ENCODE results near the gene POFUT2.
"Not testable (repeated sequence)": the region's sequence is repeated elsewhere in the genome, so short reads cannot be mapped to it uniquely, and the experiment has no call there.

POFUT2 gene

DNA sequence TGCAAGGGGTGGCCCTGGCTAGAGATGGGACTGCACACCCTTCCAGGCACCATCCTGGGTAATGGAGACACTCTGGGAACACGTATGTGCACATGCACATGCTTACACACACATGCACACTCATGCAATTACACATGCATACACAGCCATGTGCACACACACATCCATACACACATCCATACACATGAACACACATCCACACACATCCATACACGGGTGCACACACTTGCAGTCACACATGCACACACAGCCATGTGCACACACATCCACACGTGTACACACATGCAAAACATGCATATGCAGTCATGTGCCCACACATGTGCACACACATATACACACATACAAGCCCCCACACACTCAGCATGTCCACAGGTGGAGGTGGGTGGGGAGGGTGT is 22.3 kb upstream of the POFUT2 start:
- DNase-seq (ENCODE audit: low spot score) = no peak

- peak; percentile 50 for DNase-seq (ENCODE audit: low spot score)
Observed at GRCh38 chr21:45309069-45309986, 21.6 kb upstream of the POFUT2 start.

DNA sequence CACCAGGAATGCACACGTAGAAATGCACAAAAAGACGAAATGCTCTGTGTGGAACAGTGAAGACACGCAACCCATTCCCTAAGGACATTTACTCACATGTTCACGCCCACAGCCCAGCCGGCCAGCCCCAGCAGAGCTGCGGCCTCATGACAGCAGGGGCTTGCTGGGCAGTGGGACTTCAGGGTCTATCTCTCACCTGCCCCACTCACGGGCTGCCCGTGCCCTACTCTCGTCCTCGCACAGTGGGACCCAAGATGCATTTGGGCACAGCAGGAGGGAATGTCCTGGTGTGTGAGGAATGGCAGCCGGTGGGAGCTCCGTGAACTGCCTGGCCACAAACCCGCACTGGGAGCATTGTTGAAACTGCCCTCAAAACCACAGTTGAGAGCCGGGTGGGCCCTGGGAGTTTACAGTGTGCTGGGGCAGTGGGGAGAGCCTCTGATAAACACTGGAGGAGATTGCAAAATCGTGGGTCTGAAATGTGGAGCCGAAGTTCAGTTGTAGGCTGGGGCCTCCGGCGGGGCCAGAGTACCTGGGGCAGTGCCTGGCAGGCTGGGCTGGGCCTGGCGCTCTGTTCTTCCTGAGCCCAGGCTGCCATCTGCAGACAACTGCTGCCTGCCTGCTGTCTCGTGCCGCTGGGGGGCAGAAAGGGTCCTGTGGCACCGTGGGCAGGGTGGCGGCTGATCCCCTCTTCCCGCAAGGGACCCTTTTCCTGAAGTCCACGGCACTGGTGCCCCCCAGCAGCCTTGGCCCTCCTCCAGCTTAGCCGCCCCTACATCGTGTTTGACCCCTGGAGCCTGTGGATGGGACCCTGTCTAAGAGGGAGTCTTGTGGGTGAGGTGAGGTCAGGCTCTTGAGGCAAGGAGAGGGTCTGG is 20.7 kb upstream of the POFUT2 start:
- no peak for DNase-seq (ENCODE audit: low spot score)

DNA sequence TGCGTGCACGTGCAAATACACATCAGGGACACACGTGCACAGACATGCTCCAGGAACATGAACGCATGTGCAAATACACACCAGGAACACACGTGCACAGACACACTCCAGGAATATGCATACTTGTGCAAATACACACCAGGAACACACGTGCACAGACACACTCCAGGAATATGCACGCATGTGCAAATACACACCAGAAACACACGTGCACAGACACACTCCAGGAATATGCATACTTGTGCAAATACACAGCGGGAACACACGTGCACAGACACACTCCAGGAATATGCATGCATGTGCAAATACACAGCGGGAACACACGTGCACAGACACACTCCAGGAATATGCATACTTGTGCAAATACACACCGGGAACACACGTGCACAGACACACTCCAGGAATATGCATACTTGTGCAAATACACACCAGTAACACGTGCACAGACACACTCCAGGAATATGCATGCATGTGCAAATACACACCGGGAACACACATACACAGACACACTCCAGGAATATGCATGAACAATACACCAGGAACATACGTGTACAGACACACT is 20.0 kb upstream of the POFUT2 start:
- DNase-seq (ENCODE audit: low spot score) = not testable (repeated sequence)

DNA sequence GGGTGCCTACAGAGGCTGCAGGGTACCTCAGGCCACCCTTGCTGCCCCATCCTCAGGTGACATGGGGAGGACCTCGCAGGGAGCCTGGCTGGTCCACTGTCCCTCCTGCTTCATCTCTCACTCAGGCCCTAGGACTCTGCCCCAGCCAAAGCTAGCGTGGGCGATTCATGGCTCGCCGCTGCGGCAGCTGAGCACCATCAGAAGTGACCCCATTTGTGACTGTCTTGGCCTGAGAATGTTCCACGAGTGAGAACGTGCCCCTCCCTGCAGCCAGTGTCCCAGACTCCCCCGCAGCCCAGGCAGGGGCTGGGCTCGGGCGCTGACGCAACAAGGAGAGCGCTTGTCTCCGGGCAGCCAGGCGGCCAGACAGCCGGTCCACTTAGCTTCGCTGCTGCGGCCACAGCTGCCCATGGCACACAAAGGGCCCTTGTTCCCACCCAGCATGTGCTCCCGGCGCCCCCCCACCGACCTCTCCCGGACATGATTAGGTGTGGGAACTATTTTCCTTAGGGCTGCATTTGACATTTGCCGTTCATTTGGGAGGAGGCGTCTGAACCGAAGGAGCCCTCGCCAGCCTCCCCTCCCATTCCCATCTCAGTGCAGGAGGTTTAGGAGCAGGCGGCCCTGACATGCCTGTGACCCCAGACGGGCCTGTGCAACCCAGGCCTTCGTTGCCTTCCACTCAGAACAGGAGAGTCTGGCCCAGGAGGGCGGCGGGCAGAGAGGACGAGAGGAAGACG is 19.3 kb upstream of the POFUT2 start:
- DNase-seq (ENCODE audit: low spot score) = no peak

DNA sequence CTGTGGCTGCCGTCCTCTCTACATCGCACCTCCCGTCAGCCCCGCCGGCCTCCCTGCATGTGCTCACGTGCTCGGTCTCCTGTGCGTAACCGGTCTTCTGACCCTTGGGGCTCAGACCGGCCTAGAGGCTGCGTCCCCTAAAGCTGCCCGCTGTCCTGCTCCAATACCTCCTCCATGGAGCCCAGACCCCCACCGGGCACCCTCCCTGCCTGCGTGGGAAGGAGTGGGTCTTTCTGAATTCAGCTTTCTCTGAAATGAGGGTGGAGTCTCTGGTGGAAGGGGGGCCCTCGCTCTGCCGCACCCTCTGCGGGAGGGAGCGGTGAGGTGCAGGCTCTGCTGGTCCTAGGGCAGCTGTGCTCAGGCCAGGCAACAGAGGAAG is 18.7 kb upstream of the POFUT2 start:
- no peak for DNase-seq (ENCODE audit: low spot score)

DNA sequence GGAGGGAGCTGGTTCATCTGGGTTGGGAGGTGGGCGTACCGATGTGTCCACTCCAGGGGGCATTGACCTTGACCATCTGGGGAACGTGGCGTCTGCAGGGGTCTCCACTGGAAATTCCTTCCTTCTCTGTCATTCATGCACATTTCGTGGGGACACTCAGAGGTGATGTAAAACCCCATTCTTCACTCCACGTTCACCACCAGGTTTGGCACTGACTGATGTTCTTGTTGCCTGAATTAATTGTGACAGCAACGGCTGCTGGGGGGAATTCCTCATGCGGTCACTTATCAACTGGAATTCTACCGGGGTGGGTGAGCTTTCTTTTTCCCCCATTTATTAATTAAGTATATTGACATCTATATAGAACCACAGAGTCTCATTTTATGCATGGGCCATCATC is 18.1 kb upstream of the POFUT2 start:
- DNase-seq (ENCODE audit: low spot score) = no peak

GRCh38 chr21:45304945-45305344 is 17.2 kb upstream of the POFUT2 start:
- DNase-seq (ENCODE audit: low spot score) = no peak

DNA sequence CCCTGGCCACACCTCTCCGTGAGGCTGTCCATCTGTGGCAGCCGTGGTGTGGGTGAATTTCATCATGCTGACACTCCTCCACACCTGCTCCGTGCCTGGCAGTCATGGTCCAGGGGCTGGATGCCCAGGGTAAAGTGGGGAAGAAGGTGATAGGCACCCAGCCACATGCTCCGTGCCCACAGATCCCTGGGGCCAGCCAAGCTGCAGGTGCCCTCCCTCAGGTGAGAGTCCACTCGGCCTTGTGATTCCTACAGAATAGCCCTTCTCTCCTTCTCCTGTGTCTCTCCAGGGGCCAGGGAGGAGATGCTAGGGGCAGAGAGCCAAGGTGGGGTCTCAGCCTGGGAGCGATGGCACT is 16.8 kb upstream of the POFUT2 start:
- DNase-seq (ENCODE audit: low spot score) = no peak

DNA sequence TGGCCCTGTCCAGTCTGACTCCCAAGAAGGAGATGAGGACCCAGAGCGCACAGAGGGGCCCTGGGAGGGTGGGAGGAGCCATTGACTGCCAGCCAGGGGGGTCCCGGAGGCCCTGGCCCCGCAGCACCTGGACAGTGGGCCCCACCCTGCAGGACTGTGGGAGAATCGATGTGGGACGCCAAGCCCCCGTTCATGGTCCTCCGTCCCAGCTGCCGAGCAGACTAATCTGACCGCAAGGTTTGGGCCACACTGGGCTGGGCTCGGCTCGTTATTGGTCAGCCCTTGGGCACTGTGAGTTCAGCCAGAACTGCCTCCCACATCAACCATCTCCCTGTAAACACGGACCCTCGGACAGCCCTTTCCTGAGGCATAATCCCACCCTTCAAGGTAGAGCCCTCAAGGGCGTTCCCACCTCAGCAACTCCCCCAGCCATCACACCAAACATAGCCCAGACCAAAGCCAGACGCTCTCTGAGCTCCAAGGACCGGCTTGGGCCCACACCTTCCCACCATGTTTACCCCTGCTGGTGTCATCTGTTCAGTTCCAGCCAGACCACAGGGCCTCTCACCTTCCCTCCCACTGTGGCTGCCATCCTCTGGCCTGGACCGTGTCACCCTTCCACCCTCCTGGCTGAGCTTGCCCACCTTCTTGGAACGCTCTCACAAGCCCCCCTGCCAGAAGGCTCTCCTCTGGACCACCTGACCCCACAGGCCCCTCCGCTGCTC is 16.2 kb upstream of the POFUT2 start:
- DNase-seq (ENCODE audit: low spot score) = no peak

DNA sequence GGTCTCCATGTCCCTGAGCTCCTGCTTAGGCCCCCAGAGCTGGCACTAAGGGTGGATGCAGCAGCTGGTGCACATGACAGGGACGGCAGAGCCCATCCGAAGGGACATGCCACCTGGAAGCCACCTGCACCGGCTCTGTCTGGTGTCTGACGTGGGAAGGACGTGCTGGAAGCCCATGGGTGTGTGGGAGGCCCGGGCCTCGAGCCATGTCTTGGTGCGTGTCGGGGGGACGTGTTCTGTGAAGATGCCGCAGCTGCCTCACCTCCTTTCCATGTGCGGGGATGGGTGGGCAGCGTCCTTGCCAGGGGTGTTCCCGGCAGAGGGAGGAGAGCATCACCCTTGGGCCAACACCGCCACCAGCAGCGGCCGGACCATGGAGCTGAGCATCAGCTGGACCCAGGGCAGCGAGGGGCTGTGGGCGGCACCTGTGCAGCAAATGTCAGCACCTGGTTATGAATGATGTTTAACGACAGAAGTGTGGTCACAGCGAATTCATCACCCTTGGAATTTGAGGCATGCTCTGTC is 15.5 kb upstream of the POFUT2 start:
- no peak for DNase-seq (ENCODE audit: low spot score)

DNA sequence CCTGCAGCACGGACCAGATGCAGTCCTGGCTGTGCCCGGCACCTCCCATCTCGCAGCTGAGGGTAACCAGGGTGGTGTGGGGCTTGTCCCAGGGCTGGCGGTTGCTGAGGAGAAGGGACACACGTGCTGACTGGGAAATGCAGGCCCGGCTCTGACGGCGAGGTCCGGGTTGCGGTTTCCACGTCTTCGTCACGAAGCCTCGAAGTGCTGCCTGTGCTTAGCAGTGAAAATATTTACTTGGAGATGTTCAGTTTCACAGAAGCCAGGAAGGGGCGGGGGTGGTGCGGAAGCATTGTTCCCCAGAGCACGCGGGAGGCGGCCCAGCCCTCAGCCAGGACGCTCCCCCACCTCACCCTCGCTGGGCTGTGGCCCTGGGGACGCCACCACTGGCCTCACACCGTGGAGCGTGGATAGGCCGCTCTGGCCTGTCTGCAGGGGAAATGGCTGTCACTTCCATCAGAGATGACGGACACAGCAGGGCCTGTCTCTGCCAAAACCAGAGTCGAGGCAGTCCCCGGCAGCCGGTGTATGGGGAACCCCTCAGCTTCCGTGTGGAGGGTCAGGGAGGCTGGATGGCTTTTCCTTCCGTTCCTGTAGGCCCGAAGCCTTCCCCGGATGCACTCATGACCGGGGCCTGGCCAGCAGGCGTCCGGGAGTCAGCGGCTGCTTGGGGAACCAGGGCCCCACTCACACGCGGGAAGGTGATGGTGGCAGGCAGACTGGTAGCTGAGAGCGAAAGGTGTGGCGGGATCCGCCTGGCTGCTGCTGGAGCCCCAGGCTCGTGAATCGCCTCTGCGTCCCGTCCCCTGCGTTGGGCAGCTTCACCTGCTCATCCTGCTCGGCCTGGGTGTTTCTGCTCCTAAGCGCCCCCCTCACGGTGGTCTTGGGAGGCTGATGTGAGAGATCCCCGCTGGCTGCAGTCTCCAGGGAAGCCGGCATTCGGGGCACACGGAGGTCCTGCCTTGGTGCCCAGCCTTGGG is 14.7 kb upstream of the POFUT2 start:
- no peak for DNase-seq (ENCODE audit: low spot score)

DNA sequence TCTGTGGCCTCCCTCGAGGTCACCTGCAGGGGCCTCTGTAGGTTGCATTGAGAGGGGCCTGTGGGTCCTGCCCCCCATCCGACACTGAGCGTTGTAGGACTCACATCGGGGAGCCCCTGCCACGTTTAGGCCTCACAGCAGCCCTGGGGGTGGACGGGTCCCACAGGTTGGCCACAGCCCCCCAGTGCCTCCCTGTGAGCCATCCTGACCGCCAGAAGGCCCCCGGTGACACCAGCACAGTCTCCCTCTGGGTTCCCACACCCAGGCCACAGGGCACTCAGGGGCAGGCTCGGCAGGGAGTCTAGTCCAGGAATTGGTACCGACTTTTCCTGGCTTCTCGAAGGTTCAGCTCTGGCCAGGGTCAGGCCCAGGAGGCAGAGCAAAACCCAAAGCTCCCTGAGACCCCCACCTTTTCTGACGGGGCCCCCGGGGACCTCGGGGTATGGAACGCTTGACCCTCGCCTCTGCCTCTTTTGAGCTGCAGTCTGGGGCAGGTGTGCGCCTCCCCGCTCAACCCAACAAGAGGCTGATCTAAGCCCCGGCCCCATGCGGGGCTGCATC is 13.9 kb upstream of the POFUT2 start:
- no peak for DNase-seq (ENCODE audit: low spot score)

DNA sequence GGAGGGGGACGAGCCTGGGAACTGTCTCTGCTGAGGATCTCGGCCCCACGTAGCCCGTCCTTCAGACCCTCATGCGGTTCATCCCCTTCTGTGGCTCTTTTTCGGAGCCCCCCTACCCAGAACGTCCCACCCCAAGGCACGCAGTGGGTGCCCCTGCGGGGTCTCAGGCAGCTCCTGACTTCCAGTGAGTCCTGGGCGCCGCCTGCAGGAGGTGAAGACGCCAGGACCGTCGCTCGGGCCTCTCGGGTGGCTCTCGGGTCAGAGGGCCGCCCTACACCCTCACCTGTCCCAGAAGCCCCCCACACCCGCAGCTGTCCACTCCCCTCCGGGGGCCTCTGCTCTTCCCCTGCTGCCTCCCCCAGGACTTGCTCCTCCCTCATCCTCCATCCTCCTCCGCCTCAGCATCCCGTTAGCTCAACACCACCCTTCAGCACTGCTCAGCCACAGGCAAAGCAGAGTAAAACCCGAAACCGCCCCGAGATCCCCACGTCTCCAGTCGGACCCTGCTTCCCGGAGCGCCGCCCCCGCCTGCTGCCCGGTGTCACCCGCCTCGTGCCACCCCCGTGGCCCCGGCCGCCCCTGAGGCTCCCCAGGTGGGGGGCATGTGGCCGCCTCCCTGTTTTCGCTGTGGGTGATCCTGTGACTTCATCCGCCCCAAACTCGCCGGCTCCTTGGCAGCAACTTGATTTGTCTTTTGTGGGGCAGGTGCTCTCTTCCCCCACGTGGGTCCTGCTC is 13.3 kb upstream of the POFUT2 start:
- DNase-seq (ENCODE audit: low spot score) = no peak

GRCh38 chr21:45299864-45300785 is 12.4 kb upstream of the POFUT2 start:
- no peak for DNase-seq (ENCODE audit: low spot score)

- no peak for DNase-seq (ENCODE audit: low spot score)
Observed at GRCh38 chr21:45299026-45299863, 11.6 kb upstream of the POFUT2 start.

GRCh38 chr21:45297869-45298268 is 10.2 kb upstream of the POFUT2 start:
- DNase-seq (ENCODE audit: low spot score) = no peak

Data from NAMALWA (cell line).